Right lung (tissue), 5 donors: ENCODE results near the gene SORT1. TPM values are rescaled to one million over a fixed set of nuclear protein-coding genes. Genes with fewer than 3 reads are reported as not detected.

ENCODE experiments used
- DNase-seq, 2 donors: peaks; one replicate each; pipeline ENCODE4 v3.0.0-alpha.2; 2013
- polyA plus RNA-seq, 5 donors: library from polyadenylated mRNA; unstranded; fragments of 120-200 nt; gene quantifications; one replicate each; pipeline versions ENCODE4 v1.2.1 to v1.2.3, GENCODE V29; 2013; ENCODE audit warnings: inconsistent platforms in 1 of 5, low replicate concordance in 1 of 5; ENCODE audit not compliant: insufficient read length in 5 of 5, insufficient read depth in 1 of 5

Gene SORT1
- polyA plus RNA-seq, 5 donors, result 34.0 to 51.2 (median 42.6) TPM

DNA sequence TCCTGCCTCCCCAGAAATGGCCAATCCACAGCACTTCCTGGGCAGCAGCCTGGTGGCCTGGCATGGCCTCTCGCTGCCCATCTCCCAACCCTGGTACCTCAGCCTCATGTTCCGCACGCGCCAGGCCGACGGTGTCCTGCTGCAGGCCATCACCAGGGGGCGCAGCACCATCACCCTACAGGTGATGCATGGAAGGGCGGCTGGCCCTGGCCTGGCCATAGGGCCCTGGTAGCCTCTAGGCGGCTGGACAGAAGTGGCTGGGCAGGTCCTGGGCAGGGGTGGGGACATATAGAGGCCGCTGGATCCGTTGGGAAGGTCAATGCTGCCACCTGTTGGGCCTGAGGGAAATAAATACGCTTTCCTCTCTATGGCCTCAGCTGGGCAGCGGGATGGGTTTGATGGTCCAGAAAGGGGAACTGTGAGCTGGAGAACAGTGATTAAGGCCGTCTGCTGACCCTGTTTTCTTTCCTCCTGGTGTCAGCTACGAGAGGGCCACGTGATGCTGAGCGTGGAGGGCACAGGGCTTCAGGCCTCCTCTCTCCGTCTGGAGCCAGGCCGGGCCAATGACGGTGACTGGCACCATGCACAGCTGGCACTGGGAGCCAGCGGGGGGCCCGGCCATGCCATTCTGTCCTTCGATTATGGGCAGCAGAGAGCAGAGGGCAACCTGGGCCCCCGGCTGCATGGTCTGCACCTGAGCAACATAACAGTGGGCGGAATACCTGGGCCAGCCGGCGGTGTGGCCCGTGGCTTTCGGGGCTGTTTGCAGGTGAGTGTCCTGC lies 133.9 kb downstream of the SORT1 start:
- DNase-seq, result peak; percentile 71 to 74

DNA sequence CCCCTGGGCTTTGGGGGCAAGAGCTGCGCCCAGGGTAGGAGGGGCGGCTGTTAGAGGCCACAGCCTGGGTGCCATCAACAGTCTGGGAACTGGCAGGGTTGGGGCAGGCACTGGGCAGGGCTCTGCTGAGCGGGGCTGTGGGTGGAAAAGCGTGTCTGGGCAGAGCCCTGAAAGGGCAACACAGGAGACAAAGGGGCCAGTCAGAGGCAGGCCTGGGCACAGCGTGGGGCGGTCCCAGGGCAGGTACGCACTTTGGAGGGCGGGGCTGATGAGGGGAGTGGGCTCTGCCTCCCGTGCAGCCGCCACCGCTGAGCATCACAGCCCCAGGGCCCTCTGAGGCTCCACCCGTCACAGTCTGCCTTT lies 134.5 kb downstream of the SORT1 start:
- DNase-seq, result no peak

DNA sequence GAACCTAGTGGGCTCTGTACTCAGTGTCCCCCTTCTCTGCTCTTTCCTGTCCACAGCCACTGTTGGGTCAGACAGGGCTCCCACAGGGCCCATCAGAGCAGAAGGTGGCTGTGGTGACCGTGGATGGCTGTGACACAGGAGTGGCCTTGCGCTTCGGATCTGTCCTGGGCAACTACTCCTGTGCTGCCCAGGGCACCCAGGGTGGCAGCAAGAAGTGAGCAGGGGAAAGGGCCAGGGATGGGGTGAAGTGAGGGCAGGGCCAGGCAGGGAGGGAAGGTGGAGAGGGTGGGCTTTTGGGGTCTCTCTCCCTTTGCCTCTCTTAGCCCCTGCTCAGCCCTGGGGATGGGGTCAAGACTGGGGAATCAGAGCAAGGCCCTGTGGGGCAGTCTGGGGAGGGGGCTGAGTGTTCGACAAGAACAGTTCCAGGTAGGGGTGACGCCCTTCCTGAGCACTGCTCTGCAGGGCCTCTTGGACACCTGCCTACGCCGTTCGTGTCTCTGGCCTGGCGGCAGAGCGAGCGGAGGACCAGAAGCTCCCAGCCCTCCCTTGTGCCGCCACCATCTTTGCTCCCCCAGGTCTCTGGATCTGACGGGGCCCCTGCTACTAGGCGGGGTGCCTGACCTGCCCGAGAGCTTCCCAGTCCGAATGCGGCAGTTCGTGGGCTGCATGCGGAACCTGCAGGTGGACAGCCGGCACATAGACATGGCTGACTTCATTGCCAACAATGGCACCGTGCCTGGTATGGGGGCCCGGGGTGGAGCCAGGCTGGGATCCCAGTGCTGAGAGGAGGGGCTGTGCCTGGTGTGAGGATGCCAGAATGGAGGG lies 135.3 kb downstream of the SORT1 start:
- no peak for DNase-seq

DNA sequence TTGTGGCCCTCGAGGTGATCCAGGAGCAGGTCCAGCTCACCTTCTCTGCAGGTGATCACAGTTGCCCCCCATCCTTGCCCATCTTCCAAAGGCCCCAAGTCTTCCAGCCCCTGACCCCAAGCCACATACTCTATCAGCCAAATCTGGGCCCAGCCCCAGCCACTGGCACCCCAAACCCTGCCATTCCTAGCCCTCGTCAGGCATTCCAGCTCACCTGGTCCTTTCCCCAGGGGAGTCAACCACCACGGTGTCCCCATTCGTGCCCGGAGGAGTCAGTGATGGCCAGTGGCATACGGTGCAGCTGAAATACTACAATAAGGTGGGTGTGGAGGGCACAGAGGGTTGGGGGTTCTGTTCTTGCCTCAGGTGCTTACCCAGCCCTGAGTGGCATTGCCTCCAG lies 136.1 kb downstream of the SORT1 start:
- DNase-seq, result no peak

DNA sequence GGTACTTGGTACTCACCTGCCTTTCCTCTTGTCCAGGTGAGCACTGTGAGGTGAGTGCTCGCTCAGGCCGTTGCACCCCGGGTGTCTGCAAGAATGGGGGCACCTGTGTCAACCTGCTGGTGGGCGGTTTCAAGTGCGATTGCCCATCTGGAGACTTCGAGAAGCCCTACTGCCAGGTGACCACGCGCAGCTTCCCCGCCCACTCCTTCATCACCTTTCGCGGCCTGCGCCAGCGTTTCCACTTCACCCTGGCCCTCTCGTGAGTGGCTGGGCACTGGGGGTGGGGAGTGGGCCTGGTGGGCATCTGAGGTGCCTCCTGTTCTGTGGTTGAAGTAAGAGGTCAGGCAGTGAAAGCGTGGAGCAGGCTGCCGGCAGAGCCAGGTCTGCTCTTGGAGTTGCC lies 136.7 kb downstream of the SORT1 start:
- DNase-seq, result no peak

DNA sequence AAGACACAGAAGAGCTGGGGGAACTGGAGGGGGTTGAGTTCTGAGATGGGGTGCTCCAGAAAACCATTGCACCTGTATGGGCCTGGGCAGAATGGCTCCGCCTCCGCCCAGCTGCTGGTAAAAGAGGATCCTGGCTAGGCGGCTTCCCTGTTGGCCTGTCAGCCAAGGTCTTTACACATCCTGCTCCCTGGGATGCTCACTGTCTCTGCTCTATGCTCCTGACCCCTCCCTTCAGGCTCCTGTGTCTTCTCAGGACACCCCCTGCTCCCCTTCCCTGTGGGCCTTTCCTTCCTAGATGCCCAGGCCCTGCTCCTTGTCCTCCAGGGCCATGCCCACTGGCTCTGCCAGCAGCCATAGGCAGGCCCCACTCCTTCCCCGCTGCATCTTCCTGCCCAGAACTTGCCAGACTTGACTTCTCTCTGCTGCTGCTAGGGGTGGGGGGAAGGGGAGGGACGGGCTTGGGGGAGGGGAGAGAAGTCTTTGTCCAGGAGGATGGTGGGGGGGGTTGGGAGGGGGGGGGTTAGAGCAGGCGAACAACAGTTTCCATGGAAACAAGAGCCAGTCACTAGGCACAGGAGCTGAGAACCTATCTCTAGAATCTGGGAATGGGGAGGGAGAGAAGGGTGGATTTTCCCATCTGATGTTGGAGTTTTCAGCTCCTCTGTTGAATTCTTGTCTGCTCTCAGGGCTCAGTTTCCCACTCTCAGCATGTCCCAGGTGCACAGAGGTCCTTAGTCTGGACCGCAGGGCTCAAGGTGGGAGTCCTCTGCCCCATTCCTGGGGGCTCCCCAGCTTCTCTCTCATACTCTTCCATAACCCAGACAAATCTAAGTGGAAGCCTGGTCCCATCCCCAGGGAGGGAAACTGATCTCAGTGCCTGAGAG lies 137.8 kb downstream of the SORT1 start:
- DNase-seq, result no peak

Other genes starting within 250 kb of the SORT1 start
- gene SARS1, start 184.0 kb downstream of the SORT1 start, polyA plus RNA-seq, result 100 to 1,000 TPM; 143 to 159 (median 145) TPM
- 10 to 100 TPM in 3 of 5 donors, 1 to 10 TPM in 2; 9.6 to 17.0 (median 13.5) TPM for gene CELSR2, start 148.4 kb downstream of the SORT1 start, polyA plus RNA-seq
- 10 to 100 TPM; 32.5 to 48.9 (median 39.3) TPM for gene PSRC1, start 114.8 kb downstream of the SORT1 start, polyA plus RNA-seq
- gene MYBPHL, start 90.9 kb downstream of the SORT1 start, polyA plus RNA-seq, result under 1 TPM in 4 of 5 donors, not detected in 1; 0.14 to 0.39 (median 0.22) TPM
- 10 to 100 TPM; 74.2 to 99.6 (median 89.2) TPM for gene PSMA5, start 28.5 kb upstream of the SORT1 start, polyA plus RNA-seq
- gene SYPL2, start 68.6 kb upstream of the SORT1 start, polyA plus RNA-seq, result 1 to 10 TPM in 1 of 5 donors, under 1 TPM in 4; 0.13 to 9.0 (median 0.26) TPM
- 10 to 100 TPM in 1 of 5 donors, 1 to 10 TPM in 4; 6.6 to 13.6 (median 8.0) TPM for gene ATXN7L2, start 86.0 kb upstream of the SORT1 start, polyA plus RNA-seq
- gene CYB561D1, start 96.2 kb upstream of the SORT1 start, polyA plus RNA-seq, result 1 to 10 TPM; 4.8 to 9.5 (median 8.5) TPM
- 1 to 10 TPM; 2.6 to 5.1 (median 3.7) TPM for gene AMIGO1, start 111.8 kb upstream of the SORT1 start, polyA plus RNA-seq
- 1 to 10 TPM in 1 of 5 donors, under 1 TPM in 4; 0.27 to 1.7 (median 0.40) TPM for gene GPR61, start 142.0 kb upstream of the SORT1 start, polyA plus RNA-seq
- 10 to 100 TPM in 4 of 5 donors, 1 to 10 TPM in 1; 9.7 to 12.8 (median 10.9) TPM for gene GNAI3, start 150.7 kb upstream of the SORT1 start, polyA plus RNA-seq
- gene GNAT2, start 221.7 kb upstream of the SORT1 start, polyA plus RNA-seq, result under 1 TPM in 1 of 5 donors, not detected in 4; 0.11 TPM
- 10 to 100 TPM; 34.9 to 56.9 (median 50.8) TPM for gene AMPD2, start 221.9 kb upstream of the SORT1 start, polyA plus RNA-seq